CD4-positive, alpha-beta T cell treated with Interleukin-6 at 100 ng/mL for 8 hours (primary cell): ENCODE results near the gene RERE.

ENCODE experiments used
- DNase-seq: peaks from one replicate; pipeline ENCODE4 v3.0.0-alpha.2; 2020; ENCODE audit warnings: mixed read lengths, low spot score

RERE gene

GRCh38 chr1:8423692-8424538 lies 393.5 kb downstream of the RERE start:
- peak; percentile 31 for DNase-seq

GRCh38 chr1:8423269-8423691 lies 394.2 kb downstream of the RERE start:
- no peak for DNase-seq

- DNase-seq = no peak
Observed at GRCh38 chr1:8422510-8423268, 394.8 kb downstream of the RERE start.

GRCh38 chr1:8421721-8422120 lies 395.7 kb downstream of the RERE start:
- no peak for DNase-seq

- no peak for DNase-seq
Observed at GRCh38 chr1:8420318-8420717, 397.1 kb downstream of the RERE start.

GRCh38 chr1:8419861-8420260 lies 397.6 kb downstream of the RERE start:
- DNase-seq = no peak

GRCh38 chr1:8419172-8419571 lies 398.3 kb downstream of the RERE start:
- DNase-seq = no peak

GRCh38 chr1:8418301-8418700 lies 399.1 kb downstream of the RERE start:
- DNase-seq = no peak

- no peak for DNase-seq
Observed at GRCh38 chr1:8417625-8418024, 399.8 kb downstream of the RERE start.

GRCh38 chr1:8416881-8417280 lies 400.6 kb downstream of the RERE start:
- DNase-seq = no peak

- no peak for DNase-seq
Observed at GRCh38 chr1:8415526-8416278, 401.7 kb downstream of the RERE start.

- no peak for DNase-seq
Observed at GRCh38 chr1:8412183-8412831, 405.1 kb downstream of the RERE start.

- no peak for DNase-seq
Observed at GRCh38 chr1:8411803-8412182, 405.6 kb downstream of the RERE start.

GRCh38 chr1:8410791-8411190 lies 406.6 kb downstream of the RERE start:
- no peak for DNase-seq

GRCh38 chr1:8409606-8410005 lies 407.8 kb downstream of the RERE start:
- no peak for DNase-seq

GRCh38 chr1:8409106-8409505 lies 408.3 kb downstream of the RERE start:
- DNase-seq = no peak

GRCh38 chr1:8408151-8408839 lies 409.1 kb downstream of the RERE start:
- DNase-seq = no peak

GRCh38 chr1:8407652-8408051 lies 409.8 kb downstream of the RERE start:
- no peak for DNase-seq

- no peak for DNase-seq
Observed at GRCh38 chr1:8406960-8407359, 410.5 kb downstream of the RERE start.

- DNase-seq = no peak
Observed at GRCh38 chr1:8406011-8406410, 411.4 kb downstream of the RERE start.
